ENCODE results near the gene SLC4A4.

DNA sequence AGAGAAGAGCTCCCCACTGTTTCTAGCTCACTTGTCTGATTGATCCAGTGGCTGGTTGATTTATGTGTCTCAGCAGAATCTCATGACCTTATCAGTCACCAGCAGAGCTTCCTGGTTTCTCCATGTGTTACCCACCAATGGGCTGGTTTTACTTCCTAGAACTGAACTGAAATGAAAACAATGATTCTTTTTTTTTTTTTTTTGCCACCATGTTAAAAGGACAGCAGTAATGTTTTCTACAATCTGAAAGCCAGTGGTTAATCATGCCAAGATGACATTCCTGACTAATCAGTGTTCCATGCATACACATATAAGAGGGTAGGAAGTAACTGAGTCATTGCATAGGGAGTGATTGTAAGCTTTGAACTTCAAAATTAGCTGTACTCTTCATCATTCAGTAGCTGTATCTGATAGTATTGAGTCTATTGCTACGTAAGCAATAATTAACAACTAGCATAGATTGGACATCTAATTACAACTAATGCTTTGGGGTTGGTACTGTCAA, 67.7 kb downstream of the SLC4A4 start:
- TF ChIP-seq HDGF (IDR thresholded peaks at IDR 0.05; ENCODE audit: borderline replicate concordance) (no peak), NFRKB (IDR thresholded peaks at IDR 0.05) (no peak), ARNT (IDR thresholded peaks at IDR 0.05) (no peak), ZNF384 (IDR thresholded peaks at IDR 0.05) (no peak), FOXK2 (IDR thresholded peaks at IDR 0.05) (no peak)

All from HEK293T (cell line).